Body of pancreas (tissue), 4 donors: ENCODE data around the gene KIF26A. TPM values are rescaled to one million over a fixed set of nuclear protein-coding genes. Genes with fewer than 3 reads are reported as not detected.

Experiments used
- ATAC-seq: fragments of 150-250 bp; one replicate; pipeline ENCODE4 v1.9.1; 2016
- DNase-seq, 4 donors: peaks; one replicate each; pipeline ENCODE4 v3.0.0-alpha.2; 2019
- H3K27ac ChIP-seq, 4 donors: fragments of 200-600 bp; sonication (generic); 1 replicate in 3 of 4; 2 replicates in 1 of 4; pipeline versions ENCODE4 v1.5.1 to v1.6.1; 2016 to 2019; ENCODE audit warnings: mild to moderate bottlenecking in 1 of 4, mixed read lengths in 1 of 4, moderate library complexity in 1 of 4
- H3K27me3 ChIP-seq, 2 donors: fragments of 200-600 bp; sonication (generic); one replicate each; pipeline ENCODE4 v1.6.0; 2016; ENCODE audit warnings: mild to moderate bottlenecking in 1 of 2
- H3K36me3 ChIP-seq, 2 donors: fragments of 200-600 bp; sonication (generic); replicated peaks in 1 of 2; 2 replicates each; pipeline ENCODE4 v1.5.1; 2016; ENCODE audit warnings: low read depth in 2 of 2; ENCODE audit not compliant: insufficient read depth in 1 of 2
- H3K4me1 ChIP-seq: fragments of 200-600 bp; sonication (generic); one replicate; pipeline ENCODE4 v1.6.0; 2016
- H3K4me3 ChIP-seq, 2 donors: fragments of 200-600 bp; sonication (generic); 1 replicate in 1 of 2; 2 replicates in 1 of 2; pipeline ENCODE4 v1.5.1; 2016 to 2019
- H3K9me3 ChIP-seq, 3 donors: fragments of 200-600 bp; sonication (generic); 1 replicate in 2 of 3; 2 replicates in 1 of 3; pipeline ENCODE4 v1.5.1; 2016
- POLR2A ChIP-seq, 3 donors: fragments of 450-650 bp; IDR thresholded peaks; one replicate each; pipeline ENCODE4 v1.6.1; 2016; ENCODE audit warnings: antibody characterized with exemption in 3 of 3, mild to moderate bottlenecking in 2 of 3
- WGBS, 2 donors: methylation state at CpG; one replicate each; pipeline ENCODE4 v1.1.5; 2017; 5-methylcytosine and 5-hydroxymethylcytosine counted together
- intact Hi-C: fragments of 100-400 bp; cut with DNase I; formaldehyde crosslinking; loops from one replicate; pipeline ENCODE4 v1.15.1; 2023
- total RNA-seq, 2 donors: library from RNA; depleted of rRNA; stranded (reverse); fragments of >200 nt; gene quantifications; one replicate each; pipeline ENCODE4 v1.1.0, GENCODE V29; 2016
- TF ChIP-seq, protein P1 (sequence below), 7 experiments: fragments of 450-650 bp in 4 of 7; fragments of 200-600 bp in 3 of 7; sonication (generic) in 3 of 7; IDR thresholded peaks; one replicate each; pipeline ENCODE4 v1.5.1; 2016 to 2019; ENCODE audit warnings: antibody characterized with exemption in 7 of 7

The KIF26A gene
- 10 to 100 TPM; 14.8 to 17.1 TPM for total RNA-seq

DNA sequence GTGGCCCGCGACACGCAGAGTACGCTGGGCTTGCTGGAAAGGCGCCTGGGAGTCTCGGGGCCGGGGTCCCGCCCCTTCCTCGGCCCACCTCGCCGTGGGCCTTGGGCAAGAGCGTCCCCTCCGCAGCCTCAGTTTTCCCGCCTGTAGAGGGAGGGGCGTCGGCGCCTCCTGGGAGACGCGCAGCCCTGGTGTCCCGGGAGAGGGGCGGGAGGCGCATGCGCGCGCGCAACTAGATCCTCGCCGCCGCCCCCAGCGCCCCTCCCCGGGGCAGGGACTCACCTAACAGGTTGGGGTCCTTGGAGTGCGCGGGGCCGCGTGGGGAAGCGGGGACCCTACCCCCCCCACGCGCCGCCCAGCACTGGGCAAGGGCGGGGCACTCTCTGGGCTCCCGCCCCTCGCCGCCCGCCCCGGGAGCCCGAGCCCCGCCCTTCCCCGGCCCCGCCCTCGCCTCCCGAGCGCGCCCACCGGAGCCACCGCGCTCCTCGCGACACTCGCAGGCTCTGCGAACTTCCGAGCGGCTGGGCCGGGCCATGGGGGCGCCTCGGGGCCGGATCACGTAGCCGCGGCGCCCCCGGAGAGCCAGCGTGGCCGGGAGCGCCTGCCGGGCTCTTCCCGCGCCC is at the start of gene KIF26A:
Gene KIF26A, plus strand, starts transcription at position 490 of the 620 bp plus-strand sequence. CDS start 136 bp downstream, outside the sequence.
- intact Hi-C loops, result loop anchor here (5.0 kb wide), 2 partner anchors 424 to 499 kb away; no protein-coding TSS in a partner anchor
- Histone ChIP-seq H3K4me1 (peaks cover 47% of the 10 kb centered on the region), H3K36me3 (no peaks in the 10 kb centered on the region), H3K27me3 (peaks cover 0 to 21% of the 10 kb centered on the region in 2 donors), H3K9me3 (no peaks in the 10 kb centered on the region), H3K27ac (no peak within 1 kb of the TSS), H3K4me3 (peak within 1 kb of the TSS in 1 of 2 donors; percentile 22)
- DNase-seq, result peak in 2 of 4 donors; percentile 33 to 38
- peak; percentile 52 for ATAC-seq
- TF ChIP-seq, protein P1, sequence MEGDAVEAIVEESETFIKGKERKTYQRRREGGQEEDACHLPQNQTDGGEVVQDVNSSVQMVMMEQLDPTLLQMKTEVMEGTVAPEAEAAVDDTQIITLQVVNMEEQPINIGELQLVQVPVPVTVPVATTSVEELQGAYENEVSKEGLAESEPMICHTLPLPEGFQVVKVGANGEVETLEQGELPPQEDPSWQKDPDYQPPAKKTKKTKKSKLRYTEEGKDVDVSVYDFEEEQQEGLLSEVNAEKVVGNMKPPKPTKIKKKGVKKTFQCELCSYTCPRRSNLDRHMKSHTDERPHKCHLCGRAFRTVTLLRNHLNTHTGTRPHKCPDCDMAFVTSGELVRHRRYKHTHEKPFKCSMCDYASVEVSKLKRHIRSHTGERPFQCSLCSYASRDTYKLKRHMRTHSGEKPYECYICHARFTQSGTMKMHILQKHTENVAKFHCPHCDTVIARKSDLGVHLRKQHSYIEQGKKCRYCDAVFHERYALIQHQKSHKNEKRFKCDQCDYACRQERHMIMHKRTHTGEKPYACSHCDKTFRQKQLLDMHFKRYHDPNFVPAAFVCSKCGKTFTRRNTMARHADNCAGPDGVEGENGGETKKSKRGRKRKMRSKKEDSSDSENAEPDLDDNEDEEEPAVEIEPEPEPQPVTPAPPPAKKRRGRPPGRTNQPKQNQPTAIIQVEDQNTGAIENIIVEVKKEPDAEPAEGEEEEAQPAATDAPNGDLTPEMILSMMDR (IDR thresholded peaks at IDR 0.05), result no peak
- TF ChIP-seq POLR2A (IDR thresholded peaks at IDR 0.05), result no peak
- WGBS, 2 donors, result 0 to 2% methylated on average over 14 to 58 of the region's 77 CpGs

DNA sequence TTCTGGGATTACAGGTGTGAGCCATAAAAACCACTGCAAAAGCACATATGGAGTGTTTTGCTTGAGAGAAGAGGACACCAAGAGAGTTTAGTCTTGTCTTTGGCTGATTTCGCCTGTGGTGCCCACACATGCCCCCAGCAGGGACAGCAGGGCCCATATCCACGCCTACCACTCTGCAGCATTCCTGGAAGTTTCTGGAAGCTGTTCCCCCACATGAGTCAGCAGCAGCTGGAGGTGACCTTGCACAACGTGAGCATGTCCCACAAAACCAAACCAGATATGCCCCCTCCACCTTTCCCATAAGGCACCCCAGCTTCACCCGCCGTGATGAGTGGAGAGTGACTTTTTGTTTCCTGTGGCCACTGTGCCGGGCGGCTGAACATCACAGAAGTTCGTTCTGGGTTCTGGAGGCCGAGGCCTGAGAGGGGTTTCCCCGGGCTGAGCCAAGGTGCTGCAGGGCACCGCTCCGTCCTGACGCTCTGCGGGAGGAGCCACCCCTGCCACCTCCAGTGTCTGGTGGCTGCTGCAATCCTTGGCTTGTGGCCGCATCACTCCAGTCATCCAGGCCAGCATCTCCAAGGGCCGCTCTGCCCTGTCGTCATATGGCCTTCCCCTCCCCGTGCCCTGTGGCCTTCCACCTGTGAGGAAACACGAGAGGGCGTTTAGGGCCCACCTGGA is 48.2 kb upstream of the KIF26A start:
- H3K27ac ChIP-seq, result no peak overlapping the region
- no peaks in the 10 kb centered on the region for H3K27me3 ChIP-seq
- intact Hi-C loops, result loop anchor here (5.0 kb wide), 1 partner anchor 37 kb away; no protein-coding TSS in a partner anchor
- no peaks in the 10 kb centered on the region for H3K9me3 ChIP-seq
- no peak overlapping the region for H3K4me3 ChIP-seq
- no peak for ATAC-seq
- 91% methylated on average over 17 to 19 of the region's 20 CpGs for WGBS, 2 donors
- H3K4me1 ChIP-seq, result peaks cover 7% of the 10 kb centered on the region
- TF ChIP-seq, protein P1 (IDR thresholded peaks at IDR 0.05), result no peak
- TF ChIP-seq POLR2A (IDR thresholded peaks at IDR 0.05), result no peak
- no peaks in the 10 kb centered on the region for H3K36me3 ChIP-seq
- DNase-seq, result no peak

DNA sequence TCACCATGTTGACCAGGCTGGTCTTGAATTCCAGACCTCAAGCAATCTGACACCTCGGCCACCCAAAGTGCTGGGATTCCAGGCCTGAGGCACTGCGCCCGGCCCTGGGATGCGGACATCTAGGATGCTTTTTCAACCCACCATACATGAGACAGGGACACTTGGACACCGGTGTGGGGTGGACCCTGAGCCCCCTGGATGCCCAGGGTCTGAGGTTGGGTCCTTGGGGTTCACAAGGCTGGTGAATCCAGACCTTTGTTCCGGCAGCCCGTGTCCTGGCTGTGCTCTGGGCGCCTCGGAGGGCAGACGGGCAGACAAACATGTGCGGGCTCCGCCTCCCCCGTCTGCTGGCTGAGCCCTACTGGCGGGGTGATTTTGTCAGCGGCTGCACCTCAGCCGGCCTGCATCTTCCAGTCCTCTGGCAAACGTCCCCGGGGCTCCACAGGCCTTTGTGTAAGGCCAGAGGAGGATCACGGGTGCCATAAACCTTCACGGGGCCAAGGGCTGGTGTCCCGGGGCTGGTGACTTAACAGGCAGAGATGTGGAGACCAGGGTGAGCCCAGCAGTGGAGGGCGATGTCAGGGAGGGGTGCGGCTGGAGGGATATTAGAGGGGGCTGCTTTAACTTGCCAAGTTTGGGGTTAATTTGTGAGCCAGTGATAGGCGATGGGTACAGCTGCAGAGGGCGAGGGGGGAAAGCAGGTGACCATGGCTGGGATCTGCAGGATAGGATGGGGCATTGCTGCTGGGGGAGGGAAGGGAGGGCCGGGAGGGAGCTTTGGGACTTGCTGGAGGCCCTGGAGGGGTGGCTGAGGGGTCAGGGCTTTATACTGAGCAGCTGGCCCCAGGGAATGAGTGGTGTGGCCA is 47.1 kb upstream of the KIF26A start:
- intact Hi-C loops, result loop anchor here (5.0 kb wide), 1 partner anchor 36 kb away; no protein-coding TSS in a partner anchor
- H3K27ac ChIP-seq, result no peak overlapping the region
- no peaks in the 10 kb centered on the region for H3K27me3 ChIP-seq
- ATAC-seq (no peak), DNase-seq (peak in 2 of 4 donors; percentile 4 to 10)
- no peaks in the 10 kb centered on the region for H3K9me3 ChIP-seq
- H3K36me3 ChIP-seq, result no peaks in the 10 kb centered on the region
- WGBS, 2 donors, result 58 to 61% methylated on average over 23 to 24 of the region's 26 CpGs
- H3K4me3 ChIP-seq, result no peak overlapping the region
- peaks cover 7% of the 10 kb centered on the region for H3K4me1 ChIP-seq
- TF ChIP-seq, protein P1 (IDR thresholded peaks at IDR 0.05), result no peak
- TF ChIP-seq POLR2A (IDR thresholded peaks at IDR 0.05), result no peak

DNA sequence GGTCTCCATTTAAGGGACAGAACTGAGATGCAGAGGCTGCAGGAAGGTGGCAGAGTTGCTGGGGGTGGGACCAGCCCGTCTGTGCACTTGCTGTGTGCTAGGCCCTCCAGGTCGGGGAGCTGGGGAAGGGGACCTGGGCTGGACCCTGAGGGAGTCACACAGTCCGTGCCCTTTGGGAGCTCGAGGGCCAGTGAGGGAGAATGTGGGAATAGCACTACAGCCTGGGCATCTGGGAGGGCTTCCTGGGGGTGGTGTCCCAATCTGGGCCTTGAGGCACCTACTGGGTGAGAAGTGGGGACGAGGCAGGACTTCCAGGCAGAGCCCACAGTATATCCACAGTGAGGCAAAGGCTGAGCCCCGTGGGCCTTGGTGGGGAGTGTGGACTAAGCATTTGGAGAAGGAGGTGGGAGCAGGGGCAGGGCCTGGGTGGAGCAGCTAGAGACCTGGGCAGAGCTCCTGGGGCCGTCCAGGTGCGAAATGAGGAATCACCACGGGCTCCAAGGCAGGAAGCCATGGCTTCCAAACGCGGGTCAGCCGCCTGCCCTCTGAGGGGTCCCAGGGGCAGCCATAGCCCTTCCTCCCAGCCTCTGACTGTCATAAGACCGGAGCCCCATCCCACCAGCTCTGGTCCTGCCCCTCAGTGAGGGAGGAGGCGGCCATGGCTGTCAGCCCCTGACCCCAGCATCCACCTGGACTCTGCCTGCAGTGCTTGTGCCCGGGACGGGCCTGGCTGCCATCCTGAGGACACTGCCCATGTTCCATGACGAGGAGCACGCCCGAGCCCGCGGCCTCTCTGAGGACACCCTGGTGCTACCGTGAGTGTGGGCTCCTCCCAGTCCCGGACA is 46.2 kb upstream of the KIF26A start:
- Histone ChIP-seq H3K4me3 (no peak overlapping the region), H3K27ac (no peak overlapping the region), H3K9me3 (no peaks in the 10 kb centered on the region), H3K36me3 (no peaks in the 10 kb centered on the region), H3K4me1 (peaks cover 7% of the 10 kb centered on the region), H3K27me3 (no peaks in the 10 kb centered on the region)
- peak in 1 of 4 donors; percentile 10 for DNase-seq
- WGBS, 2 donors, result 65 to 68% methylated on average over 7 to 15 of the region's 23 CpGs
- intact Hi-C loops, result loop anchor here (5.0 kb wide), 1 partner anchor 35 kb away; no protein-coding TSS in a partner anchor
- TF ChIP-seq POLR2A (IDR thresholded peaks at IDR 0.05), result no peak
- TF ChIP-seq, protein P1 (IDR thresholded peaks at IDR 0.05), result no peak
- no peak for ATAC-seq
